ENCODE measurements around the gene FGD1.
"Not testable (repeated sequence)": the region's sequence is repeated elsewhere in the genome, so short reads cannot be mapped to it uniquely, and the experiment has no call there.

FGD1 gene

DNA sequence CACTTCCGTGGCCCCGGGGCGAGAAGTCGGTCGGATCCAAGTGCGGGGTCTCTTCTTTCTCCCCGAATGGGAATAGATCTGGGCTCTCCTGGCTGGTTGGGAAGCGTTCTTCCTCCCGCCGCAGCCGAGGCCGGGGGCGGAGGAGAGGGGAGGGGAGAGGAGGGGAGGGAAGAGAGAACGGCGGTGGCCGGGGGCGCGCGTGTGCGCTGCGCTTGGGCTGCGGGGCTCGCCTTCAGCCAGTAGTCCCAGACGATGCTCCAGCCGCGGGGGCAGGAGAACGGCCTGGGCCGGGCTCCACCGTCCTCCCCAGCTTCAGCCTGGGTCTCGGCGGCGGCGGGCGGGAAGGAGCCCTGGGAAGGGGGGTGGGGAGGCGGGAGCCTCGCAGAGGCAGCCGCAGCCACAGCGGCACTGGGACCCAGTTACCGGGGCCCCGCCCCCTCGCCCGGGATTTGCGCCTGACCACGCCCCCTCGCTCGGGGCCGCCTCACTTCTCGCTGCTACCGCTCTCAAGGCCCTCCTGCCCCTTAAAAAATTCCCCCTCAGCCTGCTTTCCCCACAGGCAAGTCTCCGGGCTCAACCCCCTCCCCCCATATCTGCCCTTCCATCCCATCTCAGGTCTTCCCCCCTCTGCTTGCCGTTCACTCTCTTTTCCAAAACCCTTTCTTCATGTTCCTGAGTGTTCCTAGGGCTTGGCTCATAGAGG is at the start of gene FGD1:
TSS of gene FGD1 (minus strand) at position 421 of the 703 bp plus-strand sequence. CDS start 802 bp downstream, outside the sequence.
- DNase-seq, result peak; percentile 28

DNA sequence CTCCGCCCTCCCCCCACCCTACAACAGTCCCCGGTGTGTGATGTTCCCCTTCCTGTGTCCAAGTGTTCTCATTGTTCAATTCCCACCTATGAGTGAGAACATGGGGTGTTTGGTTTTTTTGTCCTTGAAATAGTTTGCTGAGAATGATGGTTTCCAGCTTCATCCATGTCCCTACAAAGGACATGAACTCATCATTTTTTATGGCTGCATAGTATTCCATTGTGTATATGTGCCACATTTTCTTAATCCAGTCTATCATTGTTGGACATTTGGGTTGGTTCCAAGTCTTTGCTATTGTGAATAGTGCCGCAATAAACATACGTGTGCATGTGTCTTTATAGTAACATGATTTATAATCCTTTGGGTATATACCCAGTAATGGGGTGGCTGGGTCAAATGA is 46.2 kb upstream of the FGD1 start:
- not testable (repeated sequence) for DNase-seq

GRCh38 chrX:54540289-54540688 is 44.3 kb upstream of the FGD1 start:
- no peak for DNase-seq

DNA sequence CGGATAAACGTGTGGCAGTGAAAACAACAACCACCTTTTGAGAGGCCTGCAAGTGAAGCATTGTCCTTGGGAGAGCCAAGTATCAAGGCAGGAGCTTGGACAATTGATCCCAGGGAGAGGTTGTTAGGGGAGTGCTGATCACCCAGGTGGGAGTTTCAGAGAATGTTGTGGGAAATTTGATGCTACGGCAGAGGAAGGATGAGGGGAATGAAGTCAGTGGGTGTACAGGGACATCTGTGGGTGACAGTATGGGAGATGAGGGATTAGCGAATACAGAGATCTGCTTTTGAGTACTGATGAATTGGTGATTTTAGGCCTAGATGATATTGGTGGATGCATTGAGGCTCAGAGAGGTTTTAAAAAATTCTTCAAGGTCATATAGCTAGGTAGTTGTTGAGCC is 38.2 kb upstream of the FGD1 start:
- DNase-seq, result no peak

DNA sequence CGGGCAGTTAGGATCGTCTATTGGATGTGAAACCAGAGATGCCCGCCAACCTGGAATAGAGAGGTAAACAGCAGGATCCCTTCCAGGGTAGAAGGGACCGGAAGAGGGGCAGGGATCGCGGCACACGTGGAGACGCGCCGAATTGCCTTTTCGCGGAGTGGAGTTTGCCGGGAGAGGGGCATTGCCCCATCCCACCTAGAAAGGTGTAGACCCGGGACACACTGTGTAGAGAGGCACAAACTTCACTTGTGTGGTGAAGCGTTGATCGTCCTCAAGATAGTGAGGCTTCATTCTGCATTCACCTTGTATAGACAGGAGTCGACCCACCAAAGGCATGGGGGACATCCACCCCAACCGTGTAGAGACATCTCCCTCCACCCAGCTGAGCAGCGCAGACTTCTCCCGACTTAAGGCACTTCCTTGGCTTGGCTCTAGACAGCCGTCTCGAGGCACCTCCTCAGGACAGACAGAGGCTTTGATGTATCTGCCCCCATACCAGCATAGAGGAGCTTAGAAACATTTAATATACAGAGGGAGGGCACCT is 34.4 kb upstream of the FGD1 start:
- DNase-seq, result no peak

DNA sequence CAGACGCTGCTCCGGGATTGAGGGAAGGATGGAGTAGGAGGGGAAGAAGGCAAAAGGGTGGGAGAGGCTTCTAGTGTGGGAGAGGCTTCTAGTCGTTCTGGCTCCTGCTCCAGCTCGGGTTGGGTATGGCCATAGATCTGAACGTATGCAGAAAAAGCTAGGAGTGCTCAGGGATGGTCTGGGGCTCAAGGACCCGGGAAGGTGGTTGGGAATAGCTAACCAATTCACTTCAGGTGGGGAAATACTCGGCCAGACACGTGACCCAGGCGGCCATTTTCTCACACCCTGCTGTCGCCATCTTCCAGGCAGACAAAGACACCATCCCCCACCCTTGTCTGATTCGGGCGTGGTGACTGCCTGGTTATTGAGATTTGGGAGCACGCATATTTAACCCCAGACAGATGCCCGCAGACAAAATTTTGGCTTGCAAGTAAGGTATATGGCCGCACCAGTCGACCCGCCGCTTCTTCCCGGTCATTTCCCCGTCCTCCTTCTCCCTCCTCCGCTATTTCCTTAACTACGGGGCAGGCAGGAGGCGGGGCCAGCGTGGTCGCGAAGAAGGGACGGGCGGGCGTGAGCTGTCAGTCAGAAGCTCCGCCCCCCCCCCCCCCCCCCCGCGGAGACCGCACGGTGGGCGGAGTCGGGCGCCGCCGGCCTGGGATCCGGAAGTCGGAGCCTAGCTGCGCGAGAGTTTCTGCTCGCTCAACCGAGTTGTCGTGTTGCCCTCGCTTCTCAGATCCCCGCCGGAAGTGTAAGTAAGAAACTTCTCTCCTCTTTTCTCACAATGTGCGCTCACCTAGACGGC is 33.7 kb upstream of the FGD1 start, which contains the start of gene GNL3L:
TSS of gene GNL3L (plus strand) at position 668 of the 805 bp plus-strand sequence. CDS start 2,348 bp downstream, outside the sequence.
- DNase-seq, result peak; percentile 89

GRCh38 chrX:54529151-54529550 is 33.1 kb upstream of the FGD1 start:
- DNase-seq, result no peak

DNA sequence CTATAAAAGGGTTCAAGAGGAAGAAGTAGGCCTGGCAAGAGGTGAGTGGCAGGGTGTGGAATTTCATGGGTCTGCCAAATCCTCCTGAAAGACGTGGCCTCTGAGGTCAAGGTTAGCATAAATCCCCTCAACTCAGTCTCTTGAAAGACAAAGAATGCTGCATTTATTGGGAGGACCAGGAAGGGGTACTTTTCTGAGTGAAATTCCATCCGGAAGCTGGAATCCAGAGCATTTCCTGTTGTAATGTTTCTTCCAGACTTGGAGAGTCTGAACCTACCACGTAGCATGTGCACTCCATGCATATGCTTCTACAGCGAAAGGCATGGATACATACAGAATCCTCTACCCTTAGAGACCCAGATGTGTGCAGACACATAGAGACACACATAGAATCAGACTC is 13.4 kb upstream of the FGD1 start:
- no peak for DNase-seq

- DNase-seq, result no peak
Measured at GRCh38 chrX:54496936-54497335, 902 bp upstream of the FGD1 start.

DNA sequence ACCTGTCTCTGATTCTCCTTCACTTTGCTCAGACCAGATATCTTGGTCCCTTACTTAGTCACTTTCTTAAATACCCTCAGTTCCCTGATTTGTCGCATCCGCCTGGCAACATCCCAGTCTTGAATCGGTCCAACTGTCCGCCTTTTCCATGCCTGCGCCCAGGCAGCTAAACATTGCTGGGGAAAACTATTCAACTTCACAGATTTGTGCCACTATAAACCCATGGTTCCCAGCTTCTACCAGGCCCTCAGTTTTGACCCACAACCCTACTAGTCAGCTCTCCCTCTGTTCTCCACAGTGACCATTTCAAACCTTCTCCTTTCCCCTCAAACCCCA is 451 bp upstream of the FGD1 start:
- no peak for DNase-seq

- peak; percentile 11 for DNase-seq
Measured at GRCh38 chrX:54494989-54495813, 833 bp downstream of the FGD1 start.

DNA sequence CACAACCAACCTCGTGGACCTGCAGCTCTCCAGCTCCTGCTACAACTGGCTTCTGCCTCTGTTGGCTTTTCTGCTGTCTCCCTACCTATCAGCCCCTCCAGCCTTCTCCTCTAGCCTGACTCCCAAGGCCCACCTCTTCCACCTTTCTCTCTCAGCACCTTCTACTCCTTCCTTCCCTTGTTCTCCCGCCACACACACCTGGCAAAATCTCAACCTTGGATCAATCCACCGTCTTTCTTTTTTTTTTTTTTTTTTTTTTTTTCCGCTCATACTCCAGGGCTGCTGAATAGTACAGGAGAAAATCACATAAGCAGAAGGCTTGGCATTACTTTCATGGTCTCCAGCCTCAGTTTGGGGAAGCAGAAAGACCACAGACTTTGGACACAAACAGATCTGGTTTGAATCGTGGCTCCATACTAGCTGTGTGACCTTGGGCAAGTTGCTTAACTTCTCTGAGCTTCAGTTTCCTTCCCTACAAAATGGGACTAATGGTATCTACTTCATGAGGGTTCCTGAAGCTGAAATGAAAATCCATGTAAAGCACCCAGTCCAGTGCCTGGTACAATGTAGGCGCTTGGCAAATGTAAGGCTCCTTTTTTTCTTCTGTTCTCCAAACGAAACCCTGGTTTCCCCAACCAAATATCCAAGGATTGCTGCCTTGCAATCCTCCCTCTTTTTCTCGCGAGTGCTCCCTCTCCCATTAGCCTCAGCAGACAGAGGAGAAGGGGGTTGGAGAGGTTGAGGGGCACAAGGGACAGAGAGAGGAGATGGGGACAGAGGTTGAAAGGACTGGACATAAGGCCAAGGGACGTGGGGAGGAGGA is 1.7 kb downstream of the FGD1 start:
- no peak for DNase-seq

GRCh38 chrX:54492340-54492739 is 3.7 kb downstream of the FGD1 start:
- no peak for DNase-seq

DNA sequence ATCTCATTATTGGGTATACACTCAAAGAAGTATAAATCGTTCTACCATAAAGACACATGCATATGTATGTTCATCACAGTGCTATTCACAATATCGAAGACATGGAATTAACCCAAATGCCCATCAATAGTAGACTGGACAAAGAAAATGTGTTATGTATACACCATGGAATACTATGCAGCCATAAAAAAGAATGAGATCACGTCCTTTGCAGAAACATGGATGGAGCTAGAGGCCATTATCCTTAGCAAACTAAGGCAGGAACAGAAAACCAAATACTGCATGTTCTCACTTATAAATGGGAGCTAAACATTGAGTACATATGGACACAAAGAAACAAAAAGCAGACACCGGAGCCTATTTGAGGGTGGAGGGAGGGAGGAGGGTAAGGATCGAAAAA is 6.2 kb downstream of the FGD1 start:
- DNase-seq, result not testable (repeated sequence)

DNA sequence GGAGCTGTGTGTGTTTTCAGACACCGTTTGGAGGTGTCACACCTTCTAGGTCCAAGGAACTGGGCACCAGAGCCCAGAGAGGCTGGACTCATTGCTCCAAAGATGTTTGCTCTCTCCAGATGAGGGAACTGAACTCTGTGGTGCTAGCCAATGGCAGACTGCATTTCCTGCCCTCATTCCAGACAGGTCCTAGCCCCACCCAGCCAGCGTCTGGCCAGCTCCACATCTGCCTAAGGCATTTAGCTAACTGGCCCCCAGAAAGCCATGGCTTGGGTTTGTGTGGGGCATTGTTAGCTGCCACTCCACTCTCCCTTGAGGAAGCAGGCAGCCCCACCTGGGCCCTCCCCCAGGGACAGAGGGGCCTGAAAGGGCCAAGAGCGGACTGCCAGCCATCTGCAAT is 11.4 kb downstream of the FGD1 start:
- no peak for DNase-seq

- no peak for DNase-seq
Measured at GRCh38 chrX:54483946-54484345, 12.1 kb downstream of the FGD1 start.

- DNase-seq, result peak; percentile 52
Measured at GRCh38 chrX:54482839-54483593, 13.0 kb downstream of the FGD1 start.

- peak; percentile 14 for DNase-seq
Measured at GRCh38 chrX:54479136-54480111, 16.6 kb downstream of the FGD1 start.

GRCh38 chrX:54473993-54474859 is 21.8 kb downstream of the FGD1 start:
- DNase-seq, result no peak

All from NCI-H510A (cell line).